A549 (cell line): ENCODE measurements around the gene MED9. TPM values are rescaled to one million over a fixed set of nuclear protein-coding genes. Genes with fewer than 3 reads are reported as not detected.
"Not testable (repeated sequence)": the region's sequence is repeated elsewhere in the genome, so short reads cannot be mapped to it uniquely, and the experiment has no call there.

Experiments
- ATAC-seq, 2 experiments: fragments of 200-7000 bp in 1 of 2; fragments of >200 bp in 1 of 2; cut with Nextera tagmentation in 1 of 2; cut with Tn5 transposase in 1 of 2; 3 replicates each; pipeline versions ENCODE4 v1.8.0 to v1.9.1; 2018 to 2020; ENCODE audit warnings: mild to moderate bottlenecking in 1 of 2, moderate library complexity in 1 of 2
- CTCF ChIA-PET: fragments of 300-600 bp; sonication (Branson Sonifier 250); formaldehyde crosslinking; extraction: SDS; loops from one replicate; lab custom pipeline; 2021; ENCODE audit warnings: antibody characterized with exemption, inconsistent platforms; lab: Yijun Ruan, JAX
- POLR2A ChIA-PET: fragments of 350-600 bp; formaldehyde crosslinking; extraction: SDS; loops from one replicate; lab custom pipeline; 2021; ENCODE audit warnings: antibody characterized with exemption, inconsistent platforms; lab: Yijun Ruan, JAX
- DNase-seq, 2 experiments: peaks; one replicate each; pipeline versions ENCODE4 v3.0.0 to v3.0.0-alpha.2; 2011 to 2016; ENCODE audit warnings: low read depth in 1 of 2, low spot score in 1 of 2
- FAIRE-seq: peaks from 2 replicates; lab custom pipeline; 2011; peaks lifted over from hg19 to GRCh38; lab: Jason Lieb, UNC
- H3K27ac ChIP-seq, 2 experiments: fragments of >200 bp; sonication (Bioruptor Twin); formaldehyde crosslinking; 3 replicates each; pipeline ENCODE4 v1.5.1; 2016 to 2017
- H3K4me1 ChIP-seq: fragments of >200 bp; sonication (Bioruptor Twin); formaldehyde crosslinking; 3 replicates; pipeline ENCODE4 v1.6.1; 2016
- H3K4me2 ChIP-seq: fragments of >200 bp; sonication (Bioruptor Twin); formaldehyde crosslinking; 3 replicates; pipeline ENCODE4 v1.6.1; 2016
- H3K4me3 ChIP-seq: fragments of >200 bp; sonication (Bioruptor Twin); formaldehyde crosslinking; 3 replicates; pipeline ENCODE4 v1.5.1; 2016
- H3K9me3 ChIP-seq: fragments of >200 bp; sonication (Bioruptor Twin); formaldehyde crosslinking; 3 replicates; pipeline ENCODE4 v1.6.1; 2016
- ATOH8 ChIP-seq: fragments of 250-450 bp; sonication (Bioruptor Pico); IDR thresholded peaks from 2 replicates; pipeline ENCODE4 v1.5.0; 2020; ENCODE audit warnings: low read depth, mild to moderate bottlenecking, moderate library complexity
- BCL3 ChIP-seq: fragments of >200 bp; sonication (Bioruptor Twin); formaldehyde crosslinking; IDR thresholded peaks from 3 replicates; pipeline ENCODE4 v1.6.1; 2016
- CBX2 ChIP-seq: fragments of 200-600 bp; sonication (generic); IDR thresholded peaks from 2 replicates; pipeline ENCODE4 v1.6.1; 2016; ENCODE audit warnings: low read depth, mild to moderate bottlenecking, borderline replicate concordance
- CBX8 ChIP-seq: fragments of 200-600 bp; sonication (generic); IDR thresholded peaks from 2 replicates; pipeline ENCODE4 v1.6.1; 2016
- CEBPB ChIP-seq, 2 experiments: fragments of >200 bp in 1 of 2; sonication (Bioruptor Twin) in 1 of 2; formaldehyde crosslinking in 1 of 2; IDR thresholded peaks; 2 replicates each; pipeline ENCODE4 v1.6.1; 2012 to 2016
- CTCF ChIP-seq: fragments of >200 bp; sonication (Bioruptor Twin); formaldehyde crosslinking; IDR thresholded peaks from 3 replicates; pipeline ENCODE4 v1.5.1; 2016
- EHF ChIP-seq: fragments of 250-450 bp; sonication (Bioruptor Pico); IDR thresholded peaks from 2 replicates; pipeline ENCODE4 v1.5.0; 2020; ENCODE audit warnings: mild to moderate bottlenecking
- EHMT2 ChIP-seq: fragments of 200-600 bp; sonication (generic); IDR thresholded peaks from 2 replicates; pipeline ENCODE4 v1.6.1; 2016; ENCODE audit warnings: antibody characterized with exemption, low read depth, mild to moderate bottlenecking, moderate library complexity
- ELK1 ChIP-seq: fragments of 150-350 bp; IDR thresholded peaks from 2 replicates; pipeline ENCODE4 v1.6.1; 2014; ENCODE audit warnings: low read depth, mild to moderate bottlenecking, low read length
- EP300 ChIP-seq, 2 experiments: fragments of >200 bp; sonication (Bioruptor Twin); formaldehyde crosslinking; IDR thresholded peaks; 2 replicates in 1 of 2; 3 replicates in 1 of 2; pipeline ENCODE4 v1.6.1; 2016 to 2017
- ESRRA ChIP-seq: fragments of 150-350 bp; IDR thresholded peaks from 2 replicates; pipeline ENCODE4 v1.6.1; 2014; ENCODE audit warnings: mild to moderate bottlenecking, low read length, borderline replicate concordance
- FOSB ChIP-seq: fragments of 250-450 bp; sonication (Bioruptor Pico); IDR thresholded peaks from 2 replicates; pipeline ENCODE4 v1.5.0; 2020; ENCODE audit warnings: mild to moderate bottlenecking, moderate library complexity
- FOSL2 ChIP-seq, 2 experiments: fragments of 450-650 bp in 1 of 2; fragments of >200 bp in 1 of 2; sonication (Bioruptor Twin) in 1 of 2; formaldehyde crosslinking; IDR thresholded peaks; 2 replicates each; pipeline versions ENCODE4 v1.5.0 to v1.6.1; 2016 to 2020; ENCODE audit warnings: mild to moderate bottlenecking in 1 of 2, moderate library complexity in 1 of 2
- HES2 ChIP-seq: fragments of >200 bp; sonication (Bioruptor Twin); formaldehyde crosslinking; IDR thresholded peaks from 2 replicates; pipeline ENCODE4 v1.6.1; 2016
- HMGXB4 ChIP-seq: fragments of 250-450 bp; sonication (Bioruptor Pico); IDR thresholded peaks from 2 replicates; pipeline ENCODE4 v1.5.0; 2021; ENCODE audit warnings: mild to moderate bottlenecking, moderate library complexity, borderline replicate concordance
- HOXA7 ChIP-seq: fragments of 250-450 bp; sonication (Bioruptor Pico); IDR thresholded peaks from 2 replicates; pipeline ENCODE4 v1.5.0; 2020; ENCODE audit warnings: mild to moderate bottlenecking, moderate library complexity
- HOXB13 ChIP-seq: fragments of 250-450 bp; sonication (Bioruptor Pico); IDR thresholded peaks from 2 replicates; pipeline ENCODE4 v1.5.0; 2020; ENCODE audit warnings: low read depth, mild to moderate bottlenecking, moderate library complexity
- HOXB5 ChIP-seq: fragments of 250-450 bp; sonication (Bioruptor Pico); IDR thresholded peaks from 2 replicates; pipeline ENCODE4 v1.5.0; 2020; ENCODE audit warnings: mild to moderate bottlenecking, moderate library complexity
- JUNB ChIP-seq: fragments of >200 bp; sonication (Bioruptor Twin); formaldehyde crosslinking; IDR thresholded peaks from 2 replicates; pipeline ENCODE4 v1.6.1; 2016
- KDM5A ChIP-seq: fragments of 200-600 bp; sonication (generic); IDR thresholded peaks from 2 replicates; pipeline ENCODE4 v1.6.1; 2016; ENCODE audit warnings: antibody characterized with exemption, mild to moderate bottlenecking
- MAFK ChIP-seq: fragments of 450-650 bp; IDR thresholded peaks from 2 replicates; pipeline ENCODE4 v1.6.1; 2014; ENCODE audit not compliant: partially characterized antibody
- NFE2L2 ChIP-seq: fragments of 150-350 bp; conservative IDR thresholded peaks from 2 replicates; pipeline ENCODE4 v1.6.1; 2014; ENCODE audit warnings: low read length
- PHF8 ChIP-seq: fragments of 200-600 bp; sonication (generic); IDR thresholded peaks from 2 replicates; pipeline ENCODE4 v1.6.1; 2016; ENCODE audit warnings: low read depth, mild to moderate bottlenecking, antibody characterized with exemption, moderate library complexity, borderline replicate concordance
- POLR2A ChIP-seq: IDR thresholded peaks from 2 replicates; pipeline ENCODE4 v1.6.1; 2012; ENCODE audit warnings: mild to moderate bottlenecking, low read length
- POLR2AphosphoS2 ChIP-seq: conservative IDR thresholded peaks from 2 replicates; pipeline ENCODE4 v1.6.1; 2012; ENCODE audit warnings: low read length, improper control_type of control experiment, inconsistent platforms
- RFX5 ChIP-seq: fragments of 450-650 bp; IDR thresholded peaks from 2 replicates; pipeline ENCODE4 v1.7.1; 2014; ENCODE audit warnings: antibody characterized with exemption, mild to moderate bottlenecking, moderate library complexity
- SMC3 ChIP-seq: fragments of >200 bp; sonication (Bioruptor Twin); formaldehyde crosslinking; IDR thresholded peaks from 3 replicates; pipeline ENCODE4 v1.6.1; 2018; ENCODE audit warnings: inconsistent platforms
- SREBF2 ChIP-seq: fragments of 450-650 bp; IDR thresholded peaks from 2 replicates; pipeline ENCODE4 v1.6.1; 2014; ENCODE audit warnings: mild to moderate bottlenecking, moderate library complexity
- TP53 ChIP-seq: fragments of 250-450 bp; sonication (Bioruptor Pico); IDR thresholded peaks from 2 replicates; pipeline ENCODE4 v1.5.0; 2021; ENCODE audit warnings: mild to moderate bottlenecking, moderate library complexity
- ZC3H11A ChIP-seq: fragments of 450-650 bp; IDR thresholded peaks from 2 replicates; pipeline ENCODE4 v1.6.1; 2014; ENCODE audit warnings: antibody characterized with exemption, mild to moderate bottlenecking
- ZFP36 ChIP-seq: fragments of 450-650 bp; IDR thresholded peaks from 2 replicates; pipeline ENCODE4 v1.6.1; 2014; ENCODE audit warnings: borderline replicate concordance; ENCODE audit not compliant: partially characterized antibody
- WGBS: methylation state at CpG from one replicate; pipeline ENCODE4 v1.1.6; 2017; ENCODE audit errors: missing lambda C conversion rate; 5-methylcytosine and 5-hydroxymethylcytosine counted together
- polyA plus RNA-seq, 4 experiments: library from polyadenylated mRNA; depleted of rRNA in 3 of 4; stranded (reverse); fragments of >200 nt; fragmentation: RNase III in 1 of 4; extraction: RNeasy Plus Mini Kit Qiagen cat#74134 plus additional on column Dnase treatment in 1 of 4; gene quantifications; 2 replicates in 3 of 4; 3 replicates in 1 of 4; pipeline ENCODE4 v1.2.3, GENCODE V29; 2011 to 2017

MED9 gene
- polyA plus RNA-seq, 2 of the 4 experiments (the other 2 are of a cell fraction): 15.2 to 17.4 TPM

- 0 out of 3 replicates have a peak, but pooled peaks have one; percentile 24 for TF ChIP-seq BCL3
- TF ChIP-seq HOXB5 (CRISPR knock-in tag): no peak
- TF ChIP-seq ELK1: no peak
- TF ChIP-seq FOSL2 (IDR thresholded peaks at IDR 0.05): no peak
- TF ChIP-seq FOSL2 (CRISPR knock-in tag; IDR thresholded peaks at IDR 0.05): no peak
- TF ChIP-seq POLR2A: peak; percentile 69
- TF ChIP-seq SREBF2: no peak
- no peak for TF ChIP-seq EHMT2
- no peak for TF ChIP-seq CEBPB (IDR thresholded peaks at IDR 0.05)
- no peak for TF ChIP-seq ZC3H11A
- TF ChIP-seq HOXB13 (CRISPR knock-in tag): no peak
- no peak for TF ChIP-seq JUNB
- TF ChIP-seq POLR2AphosphoS2: no peak
- TF ChIP-seq RFX5: no peak
- no peak for TF ChIP-seq CTCF
- TF ChIP-seq FOSB: no peak
- no peak for TF ChIP-seq EHF (CRISPR knock-in tag)
- no peak for TF ChIP-seq ATOH8
- no peak for TF ChIP-seq ZFP36
- TF ChIP-seq SMC3: 0 out of 3 replicates have a peak, but pooled peaks have one; percentile 14
- no peak for TF ChIP-seq NFE2L2
- TF ChIP-seq PHF8: peak; percentile 97
- no peak for TF ChIP-seq HOXA7 (CRISPR knock-in tag)
- TF ChIP-seq CBX8: no peak
- no peak for TF ChIP-seq EP300 (IDR thresholded peaks at IDR 0.05)
- no peak for TF ChIP-seq CBX2
- TF ChIP-seq KDM5A: peak; percentile 92
Observed at GRCh38 chr17:17476865-17477467, at the start of gene MED9 (continued).

GRCh38 chr17:17429222-17429621 lies 47.6 kb upstream of the MED9 start:
- WGBS: 39% methylated on average over 2 of the region's 2 CpGs
- Histone ChIP-seq H3K4me3 (no peak overlapping the region), H3K4me1 (peaks cover 7% of the 10 kb centered on the region; the same call in 1 of the 3 replicates), H3K9me3 (peaks cover 11% of the 10 kb centered on the region), H3K27ac (no peak overlapping the region), H3K4me2 (0 out of 3 replicates have a peak overlapping the region, but pooled peaks have one; percentile 0)
- TF ChIP-seq HES2 (no peak), MAFK (peak; percentile 26), ESRRA (no peak), EHMT2 (no peak), FOSL2 (IDR thresholded peaks at IDR 0.05) (no peak), FOSL2 (CRISPR knock-in tag; IDR thresholded peaks at IDR 0.05) (no peak), EHF (CRISPR knock-in tag) (no peak), HMGXB4 (CRISPR knock-in tag) (no peak), TP53 (CRISPR knock-in tag) (no peak)
- no peak for DNase-seq
- ChIA-PET POLR2A (no interaction called here), CTCF (interaction anchor here (0.6 to 2.5 kb wide), 6 partner anchors 16 to 184 kb away, joined by 3 to 9 read pairs (median 4); partner anchors contain the start of gene RASD1)
- ATAC-seq: no peak
- peak; percentile 51 for FAIRE-seq

GRCh38 chr17:17430924-17431323 lies 45.9 kb upstream of the MED9 start:
- H3K4me2 ChIP-seq, H3K4me3 ChIP-seq, H3K27ac ChIP-seq, CTCF ChIA-PET, H3K9me3 ChIP-seq, DNase-seq, ATAC-seq, POLR2A ChIA-PET, FAIRE-seq: not testable (repeated sequence)
- peaks cover 23% of the 10 kb centered on the region for H3K4me1 ChIP-seq
- 45% methylated on average over 3 of the region's 4 CpGs for WGBS
